Measurements from ENCODE around the gene CLNK. TPM values are rescaled to one million over a fixed set of nuclear protein-coding genes. Genes with fewer than 3 reads are reported as not detected.

CLNK gene
- total RNA-seq, 1 donor from 2014 or later, result not detected

DNA sequence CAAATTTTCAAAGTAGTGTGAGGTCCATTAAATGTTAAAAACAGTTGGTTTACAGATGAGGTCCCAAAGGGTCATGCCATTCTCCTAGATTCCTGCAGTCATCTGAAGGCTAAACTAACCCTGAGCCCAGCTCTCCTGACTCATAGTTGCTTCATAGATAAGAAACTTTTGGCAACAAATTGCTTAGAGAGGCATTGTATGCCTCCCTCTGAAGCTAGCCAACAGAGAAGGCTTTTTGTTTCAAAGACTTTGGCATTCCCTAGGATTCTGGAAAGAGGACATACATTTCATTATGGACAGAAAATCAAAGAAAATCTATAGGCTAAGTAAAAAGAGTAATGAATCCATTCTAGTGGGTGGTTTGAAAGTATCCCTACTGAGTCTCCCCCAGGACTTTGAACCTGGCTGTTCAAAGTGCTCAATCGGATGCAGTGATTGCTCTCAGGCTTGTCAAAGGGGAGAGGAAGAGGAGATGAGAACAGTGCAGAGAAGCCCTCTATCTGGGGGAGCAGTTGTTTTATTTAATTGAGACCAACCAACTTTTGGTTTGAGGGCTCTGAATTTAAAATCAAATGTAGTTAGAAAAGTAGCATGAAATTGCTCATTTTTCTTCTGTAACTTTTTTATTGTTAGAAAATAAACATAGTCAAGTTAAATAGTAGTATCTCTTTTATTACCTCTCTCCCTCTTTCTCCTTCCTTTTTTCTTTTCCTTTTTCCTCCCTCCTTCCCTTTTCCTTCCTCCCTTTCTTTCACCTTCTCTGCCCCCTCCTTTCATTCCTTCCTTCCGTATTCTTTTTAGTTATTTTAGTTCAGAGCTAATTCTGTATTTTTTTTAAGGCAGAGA is 155.1 kb downstream of the CLNK start:
- intact Hi-C loops (cut with micrococcal nuclease), result loop anchor here (10.0 kb wide), 1 partner anchor 515 kb away; no protein-coding TSS in a partner anchor

DNA sequence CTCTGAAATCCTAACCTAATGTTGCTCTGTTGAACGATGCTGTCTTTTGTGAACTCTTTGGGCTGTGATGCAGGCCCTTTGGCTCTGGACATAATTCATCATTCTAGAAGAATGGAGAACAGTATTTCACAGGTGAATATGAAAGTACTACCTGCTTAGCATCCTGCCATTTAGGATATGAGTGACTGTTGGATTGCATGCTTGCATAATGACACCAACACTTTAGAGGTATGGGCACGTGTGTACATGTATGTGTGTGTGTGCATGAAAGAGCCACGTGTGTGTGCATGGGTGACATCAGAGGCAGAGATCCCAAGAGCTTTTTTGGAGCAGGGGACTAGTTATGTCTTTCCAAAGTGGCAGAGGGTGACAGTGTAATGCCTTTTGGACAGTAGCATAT is 157.1 kb downstream of the CLNK start:
- intact Hi-C loops (cut with micrococcal nuclease), result no loop called here

DNA sequence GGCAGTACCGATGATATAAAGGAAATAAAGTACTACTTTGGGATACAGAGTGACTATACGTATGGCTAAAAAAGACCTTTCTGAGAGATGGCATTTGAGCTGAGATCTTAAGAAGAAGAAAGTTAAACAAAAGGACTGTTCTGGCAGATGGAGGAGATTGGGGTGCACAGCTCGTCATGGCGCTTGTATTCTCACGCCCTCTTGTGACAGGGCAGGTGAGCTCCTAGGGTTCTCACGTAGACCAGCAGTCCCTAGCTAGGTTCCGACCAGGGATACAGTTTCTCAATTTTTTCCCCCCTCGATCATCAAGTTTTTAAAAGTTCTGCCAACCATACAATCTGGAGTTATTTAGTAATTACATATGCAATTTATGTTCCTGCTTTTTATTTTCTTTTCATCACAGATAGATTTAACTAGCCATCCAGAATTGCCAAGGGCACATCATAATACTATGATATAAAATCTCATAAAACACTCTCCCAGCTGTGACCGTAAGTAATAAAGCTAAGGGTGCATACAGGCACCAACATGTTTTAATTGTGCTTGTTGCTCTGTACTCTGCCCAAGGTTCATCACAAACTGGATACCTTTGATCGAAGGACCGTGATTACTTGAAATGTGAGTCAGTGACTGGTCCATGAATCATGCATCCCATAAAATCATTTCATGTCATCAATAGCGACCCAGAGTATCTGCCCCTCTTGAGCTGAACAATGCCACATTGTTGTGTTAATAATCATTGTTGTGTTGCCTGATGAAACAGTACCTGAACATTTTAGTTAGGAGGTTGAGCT is 157.9 kb downstream of the CLNK start:
- intact Hi-C loops (cut with micrococcal nuclease), result no loop called here

DNA sequence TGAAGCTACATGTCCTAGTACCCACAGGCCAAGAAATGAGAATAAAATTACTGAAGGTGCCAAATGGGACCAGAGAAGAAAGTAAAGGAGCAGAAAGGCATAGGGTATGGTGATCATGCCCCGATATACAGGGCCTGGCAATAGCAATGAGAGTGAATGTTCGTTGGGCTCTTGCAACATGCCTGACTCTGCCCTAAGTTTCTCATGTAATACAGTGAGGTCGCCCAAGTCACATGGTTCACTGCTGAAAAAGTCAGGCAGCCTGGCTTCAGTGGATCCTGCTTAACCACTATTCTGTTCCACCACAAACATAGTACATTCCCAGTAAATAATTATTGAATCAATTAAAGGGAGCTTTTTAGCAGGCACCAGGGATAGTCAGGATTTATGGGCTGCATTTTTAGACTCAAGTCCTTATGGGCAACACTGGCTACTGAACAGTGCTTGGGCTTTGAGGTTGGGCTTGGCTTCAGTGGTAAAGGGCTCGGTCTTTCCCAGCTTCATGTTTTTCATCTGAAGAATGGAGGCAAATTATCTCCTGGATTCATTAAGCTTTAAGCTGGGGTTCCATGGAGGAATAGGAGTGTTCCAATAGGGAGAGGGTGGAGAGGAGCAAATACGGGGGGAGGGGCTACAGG is 160.3 kb downstream of the CLNK start:
- intact Hi-C loops (cut with micrococcal nuclease), result no loop called here

DNA sequence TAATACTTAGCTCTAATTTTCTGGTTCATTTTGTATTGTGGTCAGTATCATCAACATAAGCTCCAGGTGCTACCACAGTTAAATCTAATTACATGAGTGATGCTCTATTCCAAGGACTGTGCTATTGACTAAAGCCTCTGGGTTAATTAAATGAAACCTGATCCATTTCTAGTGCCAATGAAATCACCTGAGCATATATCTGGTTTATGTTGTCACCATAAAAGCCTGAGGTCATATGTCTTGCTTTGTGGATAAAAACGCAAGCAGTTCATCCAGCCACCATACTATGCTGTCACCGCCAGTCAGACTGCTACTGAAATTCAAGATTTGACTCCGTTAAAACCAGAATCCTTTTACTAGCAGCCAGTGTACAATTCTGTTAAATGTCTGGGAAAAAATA is 163.1 kb downstream of the CLNK start:
- intact Hi-C loops (cut with micrococcal nuclease), result no loop called here

DNA sequence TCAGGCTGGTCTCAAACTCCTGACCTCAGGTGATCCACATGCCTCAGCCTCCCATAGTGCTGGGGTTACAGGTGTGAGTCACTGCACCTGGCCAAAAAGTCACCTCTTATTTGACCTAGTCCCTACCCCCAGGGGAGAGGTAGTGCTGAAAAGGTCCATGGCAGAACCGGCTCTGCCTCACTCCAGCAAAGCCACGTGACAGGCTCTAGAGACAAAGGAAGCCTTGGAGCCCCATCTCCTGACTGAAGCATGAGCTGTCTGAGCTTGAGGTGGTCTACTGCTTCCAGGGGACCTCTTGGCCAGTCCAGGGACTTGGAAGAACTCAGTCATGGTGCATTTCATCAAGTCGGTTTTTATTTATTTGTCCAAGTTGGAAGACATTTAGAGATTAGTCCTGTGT is 174.8 kb downstream of the CLNK start:
- intact Hi-C loops (cut with micrococcal nuclease), result no loop called here

DNA sequence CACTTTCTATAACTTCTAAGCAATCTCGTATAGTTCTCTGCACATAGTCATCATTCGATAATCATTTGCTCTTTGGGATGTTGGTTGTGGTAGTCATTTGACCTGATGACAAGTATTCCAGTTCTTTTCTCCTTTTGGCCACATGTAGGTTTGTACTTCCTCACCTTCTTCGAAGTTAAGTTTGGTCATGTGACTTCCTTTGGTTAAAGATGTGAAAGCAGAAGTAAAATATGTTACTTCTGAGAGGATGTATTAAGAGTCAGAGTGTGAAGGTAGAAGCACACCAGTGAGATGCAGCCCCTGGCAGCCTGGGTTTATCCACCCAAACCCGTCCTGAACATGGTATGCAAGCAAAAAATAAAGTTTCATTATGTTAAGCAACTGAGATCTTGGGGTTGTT is 178.5 kb downstream of the CLNK start:
- intact Hi-C loops (cut with micrococcal nuclease), result no loop called here

DNA sequence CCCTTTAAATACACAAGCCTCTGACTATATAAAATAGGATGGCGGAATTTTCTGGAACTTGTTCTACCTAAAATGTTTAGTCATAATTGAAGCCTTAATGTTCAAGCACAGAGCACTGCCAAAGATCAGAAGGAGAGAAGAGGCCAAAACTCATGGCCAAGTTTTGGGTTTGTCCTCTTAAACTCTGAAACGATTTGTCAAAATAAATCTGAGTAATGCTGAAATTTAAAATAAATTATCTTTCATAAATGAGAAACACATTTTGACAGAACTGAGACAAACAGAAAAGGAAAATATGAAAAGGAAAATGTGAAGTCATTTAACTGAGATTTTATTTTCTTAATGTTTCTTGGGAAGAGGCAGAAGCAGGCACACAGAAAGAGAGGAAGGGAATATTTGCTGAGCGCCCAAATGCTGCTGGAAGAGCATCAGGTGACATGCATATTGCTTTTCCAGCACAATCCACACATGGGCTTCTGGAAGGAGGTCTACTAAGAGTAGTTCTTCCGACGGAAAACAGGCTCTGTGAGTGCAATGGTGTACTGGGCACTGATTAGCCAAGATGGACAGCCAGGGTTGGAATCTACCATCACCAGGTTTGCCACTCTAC is 179.9 kb downstream of the CLNK start:
- intact Hi-C loops (cut with micrococcal nuclease), result no loop called here

DNA sequence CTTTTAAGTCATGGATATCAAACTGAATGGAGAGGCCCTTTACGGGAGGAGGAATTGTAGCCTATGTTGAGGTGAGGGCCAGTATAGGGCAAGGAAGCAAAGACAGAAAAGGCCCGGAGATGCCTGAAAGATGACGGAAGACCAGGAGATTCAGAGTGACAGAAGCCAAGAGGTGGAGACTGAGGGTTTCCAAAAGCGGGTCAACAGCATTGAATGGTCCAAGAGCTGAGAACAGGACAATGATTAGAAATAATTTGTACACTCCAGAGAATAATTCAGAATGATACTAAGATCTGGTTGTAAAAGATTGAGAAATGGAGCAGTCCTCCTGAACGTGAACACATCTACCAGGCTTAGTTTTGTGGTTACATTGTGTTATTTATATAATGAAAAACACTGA is 181.9 kb downstream of the CLNK start:
- intact Hi-C loops (cut with micrococcal nuclease), result no loop called here

DNA sequence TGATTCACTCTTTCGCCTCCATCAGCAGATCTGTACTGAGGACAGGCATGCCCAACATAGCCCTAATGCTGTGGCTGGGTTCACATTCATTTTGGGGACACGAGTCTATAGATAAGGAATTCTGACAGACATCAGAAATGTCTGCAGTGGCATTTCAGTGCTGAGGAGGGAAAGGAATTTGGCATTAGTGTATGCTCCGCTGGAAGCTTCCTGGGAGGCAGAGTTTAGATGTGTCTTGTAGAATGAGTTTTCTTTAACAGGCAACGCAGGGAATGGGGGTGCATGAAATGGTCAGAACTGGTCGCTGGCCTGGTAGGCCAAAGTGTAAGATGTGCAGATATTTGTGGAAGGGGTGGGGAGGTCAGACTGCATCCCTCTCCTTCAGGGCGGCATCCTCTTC is 183.8 kb downstream of the CLNK start:
- intact Hi-C loops (cut with micrococcal nuclease), result no loop called here

DNA sequence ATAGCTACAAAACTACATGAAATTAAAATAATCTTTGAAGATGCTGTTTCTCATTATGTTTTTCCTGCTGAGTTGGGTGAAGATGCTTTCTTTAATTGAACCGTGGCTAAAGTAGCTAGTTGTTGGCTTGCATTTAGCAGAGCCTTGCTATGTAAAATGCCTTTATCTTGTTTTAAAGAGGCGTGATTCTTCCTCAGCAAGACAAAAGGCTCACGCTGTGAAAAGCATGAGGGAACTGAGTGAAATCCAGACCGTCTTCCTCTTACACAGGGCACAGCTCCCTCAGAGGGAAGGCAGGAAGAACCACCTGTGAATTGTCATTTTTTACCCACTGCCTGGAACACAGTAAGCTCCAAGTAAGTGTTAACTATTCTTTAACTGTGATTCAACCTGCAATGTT is 188.4 kb downstream of the CLNK start:
- intact Hi-C loops (cut with micrococcal nuclease), result no loop called here

DNA sequence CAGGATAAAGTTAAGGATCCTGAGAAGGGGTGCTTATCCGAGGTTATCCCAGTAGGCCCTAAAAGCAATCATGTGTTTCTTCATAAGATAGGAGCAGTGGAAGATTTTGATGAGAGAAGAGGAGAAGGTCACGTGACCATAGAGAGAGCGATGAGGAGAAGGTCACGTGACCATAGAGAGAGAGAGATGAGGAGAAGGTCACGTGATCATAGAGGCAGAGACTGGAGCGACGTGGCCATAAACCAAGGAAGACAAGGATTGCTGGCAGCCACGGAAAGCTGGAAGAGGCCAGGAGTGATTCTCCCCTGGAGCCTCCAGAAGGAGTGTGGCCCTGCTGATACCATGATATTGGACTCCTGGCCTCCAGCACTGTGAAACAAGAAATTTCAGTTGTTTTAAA is 188.9 kb downstream of the CLNK start:
- intact Hi-C loops (cut with micrococcal nuclease), result no loop called here

DNA sequence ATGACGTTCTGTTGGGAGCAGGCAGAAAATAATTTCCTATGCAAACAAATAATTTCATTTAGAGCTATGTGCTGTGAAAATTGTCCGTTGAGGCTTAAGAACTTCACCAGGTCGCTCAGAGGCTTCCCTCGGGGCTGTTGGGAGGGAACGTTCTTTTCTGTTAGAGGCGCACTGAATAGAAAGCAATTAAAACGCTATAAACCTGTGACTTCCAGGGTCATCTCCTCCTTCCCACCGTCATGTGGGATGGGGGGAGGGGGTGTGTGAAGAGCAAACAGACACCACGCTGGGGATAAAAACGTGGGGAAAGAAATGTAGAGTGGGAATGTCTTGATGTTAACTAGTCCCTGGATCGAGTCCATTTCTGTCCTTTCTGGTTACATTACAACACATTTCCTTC is 192.1 kb downstream of the CLNK start:
- intact Hi-C loops (cut with micrococcal nuclease), result no loop called here

DNA sequence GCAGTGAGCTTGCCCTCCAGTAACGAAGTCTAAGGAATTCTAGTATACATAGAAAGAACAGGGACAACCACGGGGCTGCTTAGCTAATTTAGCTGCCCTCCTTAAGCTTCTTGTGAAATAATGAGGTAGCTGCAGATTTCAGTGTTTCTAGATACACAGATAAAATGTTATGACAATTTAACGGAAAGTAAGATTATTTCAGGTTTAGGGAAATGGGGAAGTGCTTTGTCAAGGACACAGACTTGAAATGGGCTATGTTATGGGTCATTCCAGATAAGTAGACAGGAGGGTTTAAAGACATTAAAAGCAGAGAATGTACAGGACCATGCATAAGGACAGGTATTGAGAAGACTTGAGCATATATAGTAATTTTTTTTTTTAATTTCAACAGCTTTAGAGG is 193.2 kb downstream of the CLNK start:
- intact Hi-C loops (cut with micrococcal nuclease), result no loop called here

DNA sequence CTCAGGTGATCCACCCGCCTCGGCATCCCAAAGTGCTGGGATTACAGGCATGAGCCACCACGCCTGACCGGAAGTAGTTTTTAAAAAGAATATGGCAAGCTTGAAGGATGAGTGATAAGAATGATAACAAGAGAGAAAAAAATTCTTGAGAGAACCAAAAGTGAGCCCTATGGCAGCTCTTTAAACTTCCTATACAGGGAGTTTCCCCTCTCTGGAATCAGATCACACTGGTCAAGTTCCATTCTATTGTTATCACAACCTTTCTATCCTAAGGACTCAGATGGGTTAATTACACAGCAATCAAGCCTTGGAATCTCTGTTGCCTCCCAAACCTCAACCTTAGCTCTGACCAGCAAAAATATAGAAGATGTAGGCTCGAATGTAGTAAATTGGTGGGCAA is 193.6 kb downstream of the CLNK start:
- intact Hi-C loops (cut with micrococcal nuclease), result no loop called here

DNA sequence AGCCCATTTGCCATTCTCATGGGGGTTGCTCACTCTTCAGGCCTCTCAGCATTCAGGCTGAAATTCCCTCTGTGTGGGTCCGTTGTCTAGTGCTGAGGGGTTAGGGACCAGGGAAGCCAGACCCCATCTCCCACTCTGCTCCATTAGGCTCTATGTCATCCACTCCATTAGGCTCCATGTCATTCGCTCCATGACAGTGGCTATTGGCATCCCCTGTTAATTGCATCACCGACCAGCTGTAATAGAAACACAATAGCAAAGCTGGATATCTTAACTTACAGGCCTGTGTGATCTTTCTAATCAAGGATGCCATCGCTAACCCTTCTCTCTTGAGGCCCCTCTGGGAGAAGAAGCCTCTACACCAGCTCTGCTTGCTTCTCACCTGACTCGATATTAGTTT is 201.7 kb downstream of the CLNK start:
- intact Hi-C loops (cut with micrococcal nuclease), result no loop called here

DNA sequence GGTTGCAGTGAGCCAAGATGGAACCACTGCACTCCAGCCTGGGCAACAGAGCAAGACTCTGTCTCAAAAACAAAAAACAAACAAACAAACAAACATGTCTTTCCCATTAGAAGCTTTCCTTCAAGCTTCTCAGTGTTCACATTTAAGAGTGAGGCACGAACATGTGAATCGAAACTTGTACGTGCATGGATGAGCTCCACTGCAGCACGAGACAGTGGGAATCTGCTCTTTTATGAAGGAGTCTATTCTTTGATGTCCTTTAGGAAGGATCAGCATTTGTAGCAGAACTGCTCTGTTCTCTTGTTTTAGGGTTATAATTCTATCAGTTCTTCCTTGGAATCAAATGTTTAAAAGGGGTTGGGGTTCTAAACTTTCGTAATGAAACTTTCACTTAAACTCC is 204.0 kb downstream of the CLNK start:
- intact Hi-C loops (cut with micrococcal nuclease), result no loop called here

DNA sequence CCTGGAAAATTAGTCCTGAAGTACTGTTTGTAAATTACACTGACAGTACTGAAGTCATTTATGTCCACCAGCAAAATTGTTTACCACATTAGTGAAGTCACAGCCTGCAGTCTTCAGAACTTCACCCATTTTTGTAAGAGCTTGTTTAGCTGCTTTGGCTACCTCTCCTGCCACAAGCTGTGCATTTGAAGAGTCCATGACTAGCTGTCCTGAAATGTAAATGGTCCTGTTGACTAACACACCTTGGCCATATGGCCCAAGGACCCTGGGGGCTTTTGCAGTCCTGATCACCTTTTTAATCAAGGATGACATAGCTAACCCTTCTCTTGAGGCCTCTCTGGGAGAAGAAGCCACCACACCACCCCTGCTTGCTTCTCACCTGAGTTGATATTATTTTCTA is 205.9 kb downstream of the CLNK start:
- intact Hi-C loops (cut with micrococcal nuclease), result no loop called here

DNA sequence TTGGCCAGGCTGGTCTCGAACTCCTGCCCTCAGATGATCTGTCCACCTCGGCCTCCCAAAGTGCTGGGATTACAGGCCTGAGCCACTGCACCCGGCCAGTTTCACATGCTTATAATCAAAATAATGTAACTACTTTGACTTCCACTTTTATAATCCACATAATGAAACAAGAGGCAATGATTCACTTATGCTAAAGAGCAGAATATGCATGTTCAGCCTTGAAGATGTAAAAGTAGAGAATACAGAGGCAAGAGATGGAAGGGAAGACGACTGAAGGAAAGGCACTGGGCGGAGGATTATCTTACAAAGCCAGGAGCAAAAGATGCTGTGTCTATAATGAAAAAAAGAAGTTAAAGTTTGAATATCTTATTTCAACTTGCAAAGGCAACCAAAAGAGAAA is 214.1 kb downstream of the CLNK start:
- intact Hi-C loops (cut with micrococcal nuclease), result no loop called here

DNA sequence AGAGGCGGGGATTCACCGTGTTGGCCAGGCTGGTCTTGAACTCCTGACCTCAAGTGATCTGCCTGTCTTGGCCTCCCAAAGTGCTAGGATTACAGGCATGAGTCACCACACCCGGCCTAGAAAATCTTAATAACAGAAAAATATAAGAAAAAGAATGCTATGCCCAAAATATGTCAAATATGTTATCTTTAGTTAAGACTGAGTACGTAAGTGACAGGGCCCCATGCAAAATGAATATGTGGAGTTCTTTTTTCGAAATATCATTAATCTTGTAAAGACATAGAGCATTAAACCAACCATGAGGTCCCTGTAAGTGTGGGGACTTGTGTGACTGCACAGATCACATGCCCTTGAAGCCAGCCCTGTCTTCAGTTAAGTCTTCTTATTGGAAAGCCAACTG is 218.4 kb downstream of the CLNK start:
- intact Hi-C loops (cut with micrococcal nuclease), result no loop called here

DNA sequence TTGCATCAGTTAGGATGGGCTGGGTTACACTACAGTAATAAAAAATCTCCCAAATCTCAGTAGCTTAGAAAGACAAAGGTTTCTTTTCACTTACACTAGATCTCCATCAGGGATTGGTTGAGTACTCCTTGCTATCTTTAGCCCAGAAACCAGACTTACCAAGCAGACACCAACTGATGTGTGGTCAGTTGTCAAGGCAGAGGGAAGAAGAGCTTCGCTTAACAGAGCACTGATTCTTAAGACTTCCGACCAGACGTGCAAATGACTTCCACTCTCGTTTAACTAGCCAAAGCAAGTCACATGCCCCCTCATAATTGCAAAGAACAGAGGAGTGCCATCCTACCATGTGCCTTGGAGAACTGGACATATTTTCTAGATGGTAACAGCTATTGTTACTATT is 221.7 kb downstream of the CLNK start:
- intact Hi-C loops (cut with micrococcal nuclease), result no loop called here

Measured in T-helper 2 cell treated with Interferon-gamma antibody and Interleukin-4, amounts not matched to agents 100 ng/mL and 5 ng/mL, for 36 hours (primary cell).